HL-60 (cell line): Measurements from ENCODE around the gene UNC45A.

ENCODE experiments used
- DNase-seq, 2 experiments: peaks; one replicate each; pipeline ENCODE4 v3.0.0-alpha.2; 2010 to 2020; ENCODE audit warnings: low read depth in 1 of 2, low spot score in 1 of 2
- H3K27ac ChIP-seq: fragments of 250-450 bp; sonication (Bioruptor Pico); replicated peaks from 2 replicates; pipeline ENCODE4 v1.5.1; 2020; ENCODE audit warnings: mild to moderate bottlenecking, moderate library complexity
- H3K27me3 ChIP-seq: fragments of 250-450 bp; sonication (Bioruptor Pico); 2 replicates; pipeline ENCODE4 v1.5.1; 2021; ENCODE audit warnings: mild to moderate bottlenecking, moderate library complexity; ENCODE audit not compliant: insufficient read depth, poor library complexity, severe bottlenecking
- H3K4me3 ChIP-seq: replicated peaks from 2 replicates; pipeline ENCODE4 v1.5.1; 2011; ENCODE audit warnings: mild to moderate bottlenecking, control low read depth, low read length; ENCODE audit not compliant: insufficient read depth
- CTCF ChIP-seq: IDR thresholded peaks from one replicate; pipeline ENCODE4 v1.5.1; 2011; ENCODE audit warnings: low read length, control low read depth, inconsistent platforms; ENCODE audit not compliant: insufficient read depth
- GABPA ChIP-seq: IDR thresholded peaks from 2 replicates; pipeline ENCODE4 v1.6.1; 2012; ENCODE audit warnings: low read depth
- POLR2AphosphoS5 ChIP-seq: IDR thresholded peaks from 2 replicates; pipeline ENCODE4 v1.6.1; 2012; ENCODE audit warnings: low read depth
- REST ChIP-seq: IDR thresholded peaks from 2 replicates; pipeline ENCODE4 v1.6.1; 2012; ENCODE audit warnings: low read depth; ENCODE audit not compliant: insufficient replicate concordance
- SPI1 ChIP-seq: IDR thresholded peaks from 2 replicates; pipeline ENCODE4 v1.6.1; 2012; ENCODE audit warnings: low read depth, mild to moderate bottlenecking, borderline replicate concordance

Gene UNC45A

DNA sequence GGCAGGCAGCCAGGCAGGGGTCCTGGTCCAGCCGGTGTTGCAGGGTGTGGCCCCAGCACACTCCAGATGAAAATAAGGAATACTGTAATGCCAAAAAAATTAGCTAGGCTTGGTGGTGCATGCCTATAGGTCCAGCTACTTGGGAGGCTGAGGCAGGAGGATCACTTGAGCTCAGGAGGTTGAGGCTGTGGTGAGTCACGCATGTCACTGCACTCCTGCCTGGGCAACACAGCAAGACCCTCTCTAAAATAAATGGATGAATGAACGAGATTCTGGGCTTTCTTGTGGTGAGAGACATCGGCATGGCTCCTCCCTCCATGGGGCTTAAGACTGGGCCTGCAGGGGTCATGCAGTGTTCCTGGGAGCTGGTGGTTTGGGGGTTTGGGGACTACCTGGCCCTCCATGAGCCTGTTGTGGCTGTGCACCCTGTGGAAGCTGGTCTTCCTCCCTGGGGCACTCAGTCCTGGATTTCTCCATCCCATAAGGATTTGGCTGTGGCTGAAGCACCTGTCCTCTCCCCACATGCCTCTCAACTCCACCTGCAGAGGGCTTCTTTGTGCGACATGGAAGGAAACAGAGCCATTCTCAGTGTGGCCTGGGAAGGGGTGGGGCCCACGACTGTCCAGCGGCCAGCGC lies 12.0 kb downstream of the UNC45A start:
- H3K4me3 ChIP-seq = no peak overlapping the region
- H3K27ac ChIP-seq = no peak overlapping the region
- TF ChIP-seq POLR2AphosphoS5 = no peak
- H3K27me3 ChIP-seq = no peaks in the 10 kb centered on the region
- DNase-seq = no peak

DNA sequence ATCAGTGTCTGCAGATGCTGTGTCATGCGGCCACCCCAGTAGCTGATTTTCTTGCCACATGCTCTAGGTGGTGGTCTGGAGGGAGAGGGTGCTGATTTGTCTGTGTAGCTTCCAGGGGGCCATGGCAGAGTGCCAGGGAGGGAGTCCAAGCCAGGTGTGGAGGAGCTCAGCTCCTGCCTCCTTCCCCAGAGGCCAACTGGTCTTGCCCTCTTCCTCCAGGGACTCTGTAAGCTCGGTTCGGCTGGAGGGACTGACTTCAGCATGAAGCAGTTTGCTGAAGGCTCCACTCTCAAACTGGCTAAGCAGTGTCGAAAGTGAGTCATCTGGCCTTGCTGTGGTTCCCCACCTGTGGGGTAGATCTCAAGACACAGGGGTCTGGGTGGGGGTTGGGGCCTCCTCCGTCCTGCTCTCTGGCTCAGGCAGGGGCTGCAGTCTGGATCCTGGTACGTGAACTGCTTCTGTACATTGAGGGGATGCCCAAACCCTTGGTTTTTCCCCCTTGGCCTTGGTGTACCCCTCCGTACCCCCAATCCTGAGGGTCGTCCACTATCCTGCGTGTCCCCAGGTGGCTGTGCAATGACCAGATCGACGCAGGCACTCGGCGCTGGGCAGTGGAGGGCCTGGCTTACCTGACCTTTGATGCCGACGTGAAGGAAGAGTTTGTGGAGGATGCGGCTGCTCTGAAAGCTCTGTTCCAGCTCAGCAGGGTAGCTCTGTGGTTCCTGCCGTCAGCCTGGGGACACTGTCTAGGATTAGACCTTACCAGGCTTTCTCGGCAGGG lies 12.7 kb downstream of the UNC45A start:
- Histone ChIP-seq H3K27me3 (no peaks in the 10 kb centered on the region), H3K27ac (no peak overlapping the region), H3K4me3 (no peak overlapping the region)
- DNase-seq = no peak
- TF ChIP-seq REST = no peak
- no peak for TF ChIP-seq CTCF
- no peak for TF ChIP-seq SPI1
- TF ChIP-seq POLR2AphosphoS5 = no peak
- no peak for TF ChIP-seq GABPA

DNA sequence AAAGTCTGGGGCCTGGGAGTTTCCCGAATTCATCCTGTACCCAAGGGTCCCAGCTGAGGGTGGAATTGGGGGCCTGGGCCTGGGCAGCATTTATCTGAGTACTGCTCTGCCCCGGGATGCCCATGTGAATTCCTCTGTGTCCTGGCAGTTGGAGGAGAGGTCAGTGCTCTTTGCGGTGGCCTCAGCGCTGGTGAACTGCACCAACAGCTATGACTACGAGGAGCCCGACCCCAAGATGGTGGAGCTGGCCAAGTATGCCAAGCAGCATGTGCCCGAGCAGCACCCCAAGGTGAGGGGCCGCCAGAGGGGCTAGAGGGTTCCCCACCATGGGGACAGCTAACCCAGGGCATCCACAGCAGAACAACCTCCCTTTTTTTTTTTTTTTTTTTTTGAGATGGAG lies 13.4 kb downstream of the UNC45A start:
- no peak overlapping the region for H3K4me3 ChIP-seq
- TF ChIP-seq GABPA = no peak
- TF ChIP-seq SPI1 = no peak
- no peak for TF ChIP-seq CTCF
- no peak for TF ChIP-seq REST
- TF ChIP-seq POLR2AphosphoS5 = no peak
- H3K27me3 ChIP-seq = no peaks in the 10 kb centered on the region
- no peak overlapping the region for H3K27ac ChIP-seq
- DNase-seq = no peak

DNA sequence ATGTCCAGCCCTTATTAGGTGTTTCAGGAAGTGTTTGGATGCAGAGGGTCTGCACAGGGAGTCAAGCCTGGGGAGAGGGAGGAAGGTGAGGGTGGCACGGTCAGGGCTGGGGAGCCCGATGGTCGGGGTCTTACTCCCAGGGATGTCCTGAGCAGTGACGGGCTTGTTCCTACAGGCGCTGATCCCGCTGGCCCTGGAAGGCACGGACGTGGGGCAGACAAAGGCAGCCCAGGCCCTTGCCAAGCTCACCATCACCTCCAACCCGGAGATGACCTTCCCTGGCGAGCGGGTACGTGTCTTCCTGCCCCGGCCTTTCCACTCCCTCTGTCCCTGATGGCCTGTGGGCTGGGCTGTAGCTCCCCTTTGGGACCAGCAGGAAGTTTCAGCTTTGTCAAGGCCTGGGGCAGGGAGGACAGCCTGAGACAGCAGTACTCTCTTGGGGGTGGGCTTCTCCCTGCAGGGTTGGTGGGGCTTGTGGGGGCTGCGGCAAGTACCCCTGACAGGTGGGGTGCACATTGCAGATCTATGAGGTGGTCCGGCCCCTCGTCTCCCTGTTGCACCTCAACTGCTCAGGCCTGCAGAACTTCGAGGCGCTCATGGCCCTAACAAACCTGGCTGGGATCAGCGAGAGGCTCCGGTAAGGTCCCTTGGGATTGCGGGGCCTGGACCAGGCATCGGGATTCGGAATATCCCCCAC lies 15.0 kb downstream of the UNC45A start:
- DNase-seq = no peak
- no peak overlapping the region for H3K4me3 ChIP-seq
- TF ChIP-seq REST = no peak
- no peaks in the 10 kb centered on the region for H3K27me3 ChIP-seq
- no peak overlapping the region; the same call in 1 of the 2 replicates for H3K27ac ChIP-seq
